ENCODE measurements around the gene RAB43.

Gene RAB43

GRCh38 chr3:129054605-129055104, 66.9 kb downstream of the RAB43 start:
- Histone ChIP-seq H3K27me3 (ENCODE audit: insufficient read depth, low read length, poor library complexity, severe bottlenecking) (no peaks in the 10 kb centered on the region), H2AFZ (ENCODE audit: low read length) (no peak overlapping the region), H3K9ac (ENCODE audit: low read depth, low read length, poor library complexity, severe bottlenecking) (no peak overlapping the region), H3K36me3 (ENCODE audit: insufficient read depth, low read length) (no peaks in the 10 kb centered on the region), H3K9me3 (ENCODE audit: insufficient read depth, low read depth, low read length) (no peaks in the 10 kb centered on the region), H3K79me2 (ENCODE audit: insufficient read depth, low read length) (no peaks in the 10 kb centered on the region), H3K9me2 (replicated peaks; ENCODE audit: low read depth, low read length) (no peaks in the 10 kb centered on the region), H3F3A (ENCODE audit: low read depth) (no peaks in the 10 kb centered on the region), H4K20me1 (ENCODE audit: insufficient read depth, low read length, poor library complexity, severe bottlenecking) (no peaks in the 10 kb centered on the region), H3K4me2 (ENCODE audit: low read depth, low read length, poor library complexity, severe bottlenecking) (no peak overlapping the region), H3K4me1 (ENCODE audit: insufficient read depth, low read length, poor library complexity, severe bottlenecking) (peaks cover 4% of the 10 kb centered on the region), H3K4me3 (ENCODE audit: low read length, poor library complexity, severe bottlenecking) (no peak overlapping the region)
- no peak for TF ChIP-seq CTCF (conservative IDR thresholded peaks at IDR 0.05; ENCODE audit: low read length)
- no peak for TF ChIP-seq EZH2phosphoT487 (IDR thresholded peaks at IDR 0.05; ENCODE audit: borderline replicate concordance)

- Histone ChIP-seq H2AFZ (ENCODE audit: low read length) (no peak overlapping the region; the same call in 1 of the 2 replicates), H4K20me1 (ENCODE audit: insufficient read depth, low read length, poor library complexity, severe bottlenecking) (no peaks in the 10 kb centered on the region), H3K79me2 (ENCODE audit: insufficient read depth, low read length) (no peaks in the 10 kb centered on the region), H3K4me3 (ENCODE audit: low read length, poor library complexity, severe bottlenecking) (no peak overlapping the region), H3K4me2 (ENCODE audit: low read depth, low read length, poor library complexity, severe bottlenecking) (peak overlapping the region; percentile 74), H3F3A (ENCODE audit: low read depth) (no peaks in the 10 kb centered on the region), H3K36me3 (ENCODE audit: insufficient read depth, low read length) (no peaks in the 10 kb centered on the region), H3K9me2 (replicated peaks; ENCODE audit: low read depth, low read length) (no peaks in the 10 kb centered on the region), H3K27me3 (ENCODE audit: insufficient read depth, low read length, poor library complexity, severe bottlenecking) (no peaks in the 10 kb centered on the region), H3K9me3 (ENCODE audit: insufficient read depth, low read depth, low read length) (peaks cover 7% of the 10 kb centered on the region; the same call in 1 of the 2 replicates), H3K4me1 (ENCODE audit: insufficient read depth, low read length, poor library complexity, severe bottlenecking) (peaks cover 4% of the 10 kb centered on the region), H3K9ac (ENCODE audit: low read depth, low read length, poor library complexity, severe bottlenecking) (peak overlapping the region; percentile 54)
- TF ChIP-seq EZH2phosphoT487 (IDR thresholded peaks at IDR 0.05; ENCODE audit: borderline replicate concordance) (no peak), CTCF (conservative IDR thresholded peaks at IDR 0.05; ENCODE audit: low read length) (no peak)
These were observed 68.9 kb downstream of the RAB43 start for GRCh38 chr3:129052675-129053074.

- Histone ChIP-seq H3K9ac (ENCODE audit: low read depth, low read length, poor library complexity, severe bottlenecking) (no peak overlapping the region), H4K20me1 (ENCODE audit: insufficient read depth, low read length, poor library complexity, severe bottlenecking) (no peaks in the 10 kb centered on the region), H3K4me1 (ENCODE audit: insufficient read depth, low read length, poor library complexity, severe bottlenecking) (peaks cover 4% of the 10 kb centered on the region), H3K27me3 (ENCODE audit: insufficient read depth, low read length, poor library complexity, severe bottlenecking) (no peaks in the 10 kb centered on the region), H3K79me2 (ENCODE audit: insufficient read depth, low read length) (no peaks in the 10 kb centered on the region), H3K9me2 (replicated peaks; ENCODE audit: low read depth, low read length) (no peaks in the 10 kb centered on the region), H3K9me3 (ENCODE audit: insufficient read depth, low read depth, low read length) (peaks cover 7% of the 10 kb centered on the region; the same call in 1 of the 2 replicates), H3K36me3 (ENCODE audit: insufficient read depth, low read length) (no peaks in the 10 kb centered on the region), H3K4me2 (ENCODE audit: low read depth, low read length, poor library complexity, severe bottlenecking) (no peak overlapping the region), H3F3A (ENCODE audit: low read depth) (no peaks in the 10 kb centered on the region), H3K4me3 (ENCODE audit: low read length, poor library complexity, severe bottlenecking) (no peak overlapping the region), H2AFZ (ENCODE audit: low read length) (peak overlapping the region; percentile 54)
- TF ChIP-seq EZH2phosphoT487 (IDR thresholded peaks at IDR 0.05; ENCODE audit: borderline replicate concordance) (no peak), CTCF (conservative IDR thresholded peaks at IDR 0.05; ENCODE audit: low read length) (no peak)
These were observed 69.7 kb downstream of the RAB43 start for GRCh38 chr3:129051871-129052340.

All from Loucy (cell line).